Measurements from ENCODE around the gene EGLN1.

Gene EGLN1

DNA sequence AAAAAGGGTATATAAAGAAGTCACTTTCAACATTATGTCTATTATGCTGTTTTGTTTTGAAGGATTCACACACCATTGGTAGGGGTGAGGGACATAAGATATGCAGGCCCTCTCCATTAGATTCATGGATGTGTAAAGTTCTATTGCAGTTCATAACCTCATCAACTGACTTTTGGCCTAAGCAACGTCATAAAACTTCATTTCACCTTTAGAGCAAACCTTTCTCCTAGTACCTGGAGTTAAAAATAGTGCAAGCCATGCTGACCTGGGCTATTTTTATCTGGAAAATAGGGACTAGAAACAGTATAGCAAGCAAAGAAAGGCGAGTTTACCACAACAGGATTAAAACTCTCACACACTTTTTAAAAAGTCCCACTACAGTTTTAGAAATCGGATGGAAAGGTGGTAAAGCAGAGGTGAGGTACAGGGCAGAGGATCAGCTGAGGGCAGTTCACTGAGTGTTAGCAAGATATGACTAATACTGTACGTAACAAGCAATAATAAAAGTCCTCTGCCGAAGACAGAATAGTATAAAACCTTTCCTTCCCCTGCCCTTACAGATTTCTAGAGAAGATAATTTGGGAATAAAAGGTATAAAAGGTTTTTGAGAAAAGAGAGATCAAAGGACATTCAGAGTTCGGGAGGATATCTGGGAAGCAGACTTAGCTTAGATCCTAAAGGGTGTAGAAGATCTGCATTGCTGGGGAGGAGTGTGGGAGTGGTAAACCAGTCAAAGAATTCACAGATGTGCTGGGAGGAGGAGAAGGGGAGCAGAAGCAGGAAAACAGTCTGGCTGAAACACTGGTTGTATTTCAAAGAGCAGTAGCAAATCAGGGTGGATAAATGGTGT is 14.3 kb downstream of the EGLN1 start:
- peak overlapping the region; percentile 1 to 47 for H3K27ac ChIP-seq
- TF ChIP-seq, protein P1, sequence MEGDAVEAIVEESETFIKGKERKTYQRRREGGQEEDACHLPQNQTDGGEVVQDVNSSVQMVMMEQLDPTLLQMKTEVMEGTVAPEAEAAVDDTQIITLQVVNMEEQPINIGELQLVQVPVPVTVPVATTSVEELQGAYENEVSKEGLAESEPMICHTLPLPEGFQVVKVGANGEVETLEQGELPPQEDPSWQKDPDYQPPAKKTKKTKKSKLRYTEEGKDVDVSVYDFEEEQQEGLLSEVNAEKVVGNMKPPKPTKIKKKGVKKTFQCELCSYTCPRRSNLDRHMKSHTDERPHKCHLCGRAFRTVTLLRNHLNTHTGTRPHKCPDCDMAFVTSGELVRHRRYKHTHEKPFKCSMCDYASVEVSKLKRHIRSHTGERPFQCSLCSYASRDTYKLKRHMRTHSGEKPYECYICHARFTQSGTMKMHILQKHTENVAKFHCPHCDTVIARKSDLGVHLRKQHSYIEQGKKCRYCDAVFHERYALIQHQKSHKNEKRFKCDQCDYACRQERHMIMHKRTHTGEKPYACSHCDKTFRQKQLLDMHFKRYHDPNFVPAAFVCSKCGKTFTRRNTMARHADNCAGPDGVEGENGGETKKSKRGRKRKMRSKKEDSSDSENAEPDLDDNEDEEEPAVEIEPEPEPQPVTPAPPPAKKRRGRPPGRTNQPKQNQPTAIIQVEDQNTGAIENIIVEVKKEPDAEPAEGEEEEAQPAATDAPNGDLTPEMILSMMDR (IDR thresholded peaks at IDR 0.05) = no peak
- DNase-seq (ENCODE audit: low spot score) = no peak

DNA sequence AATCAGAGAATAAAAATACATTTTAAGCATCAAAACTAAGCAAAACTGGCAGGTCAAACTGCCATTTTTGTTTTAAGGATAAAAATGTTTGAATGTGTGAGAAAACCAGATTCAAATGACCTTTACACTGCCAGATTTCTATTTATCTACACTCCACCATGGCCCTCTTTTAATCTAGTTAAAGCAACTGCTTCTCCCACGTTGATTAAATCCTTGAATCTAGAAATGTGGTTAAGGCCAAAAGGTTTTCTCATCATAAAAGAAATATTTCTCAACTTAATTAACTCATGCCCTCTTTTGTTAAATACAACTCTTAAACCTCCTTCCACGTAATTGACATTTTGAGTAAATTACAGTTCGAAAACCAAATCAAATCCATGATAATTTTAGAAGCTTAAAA is 15.0 kb downstream of the EGLN1 start:
- TF ChIP-seq, protein P1 (IDR thresholded peaks at IDR 0.05) = no peak
- peak overlapping the region in 1 of 2 donors; percentile 66 for H3K27ac ChIP-seq

More for the DNA sequence above, 14.3 kb downstream of the EGLN1 start:
- no peak overlapping the region for H3K4me3 ChIP-seq

DNA sequence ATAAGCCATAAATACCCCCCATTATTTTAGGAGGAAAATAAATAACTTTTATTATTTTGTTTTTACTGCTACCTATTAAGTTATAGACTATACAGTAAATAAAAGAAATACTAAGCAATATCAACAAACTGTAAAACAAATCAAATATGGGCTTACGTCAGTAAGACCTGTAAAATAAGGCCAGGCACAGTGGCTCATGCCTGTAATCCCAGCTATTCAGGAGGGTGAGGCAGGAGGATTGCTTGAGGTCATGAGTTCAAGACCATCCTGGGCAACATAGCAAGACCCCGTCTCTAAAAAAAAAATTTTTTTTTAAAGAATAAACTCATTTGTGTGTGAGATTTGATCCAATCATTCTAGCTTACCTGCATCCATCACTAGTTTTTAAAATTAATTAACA is 17.8 kb downstream of the EGLN1 start:
- TF ChIP-seq, protein P1 (IDR thresholded peaks at IDR 0.05) = no peak
- Histone ChIP-seq H3K27ac (no peak overlapping the region), H3K4me3 (no peak overlapping the region)
- DNase-seq (ENCODE audit: low spot score) = no peak

More for the DNA sequence above, 15.0 kb downstream of the EGLN1 start:
- DNase-seq (ENCODE audit: low spot score) = no peak
- no peak overlapping the region for H3K4me3 ChIP-seq

DNA sequence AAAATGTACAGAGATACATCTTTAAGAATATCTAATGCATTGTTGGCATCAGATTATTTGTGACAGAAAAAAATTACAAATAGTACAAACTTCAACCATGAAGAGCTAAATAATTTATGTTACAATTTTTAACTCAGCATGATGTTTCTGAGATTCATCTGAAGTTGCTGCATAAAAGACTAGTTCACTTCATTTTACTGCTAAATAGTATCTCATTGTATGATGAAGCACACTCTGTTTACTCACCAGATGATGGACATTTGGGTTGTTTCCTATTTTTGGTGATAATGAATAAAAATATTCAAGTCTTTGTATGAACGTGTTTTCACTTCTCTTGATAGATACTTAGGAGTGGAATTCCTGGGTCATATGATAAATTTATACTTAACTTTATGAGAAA is 20.6 kb downstream of the EGLN1 start:
- DNase-seq (ENCODE audit: low spot score) = no peak
- no peak overlapping the region for H3K4me3 ChIP-seq
- H3K27ac ChIP-seq = no peak overlapping the region
- TF ChIP-seq, protein P1 (IDR thresholded peaks at IDR 0.05) = no peak

DNA sequence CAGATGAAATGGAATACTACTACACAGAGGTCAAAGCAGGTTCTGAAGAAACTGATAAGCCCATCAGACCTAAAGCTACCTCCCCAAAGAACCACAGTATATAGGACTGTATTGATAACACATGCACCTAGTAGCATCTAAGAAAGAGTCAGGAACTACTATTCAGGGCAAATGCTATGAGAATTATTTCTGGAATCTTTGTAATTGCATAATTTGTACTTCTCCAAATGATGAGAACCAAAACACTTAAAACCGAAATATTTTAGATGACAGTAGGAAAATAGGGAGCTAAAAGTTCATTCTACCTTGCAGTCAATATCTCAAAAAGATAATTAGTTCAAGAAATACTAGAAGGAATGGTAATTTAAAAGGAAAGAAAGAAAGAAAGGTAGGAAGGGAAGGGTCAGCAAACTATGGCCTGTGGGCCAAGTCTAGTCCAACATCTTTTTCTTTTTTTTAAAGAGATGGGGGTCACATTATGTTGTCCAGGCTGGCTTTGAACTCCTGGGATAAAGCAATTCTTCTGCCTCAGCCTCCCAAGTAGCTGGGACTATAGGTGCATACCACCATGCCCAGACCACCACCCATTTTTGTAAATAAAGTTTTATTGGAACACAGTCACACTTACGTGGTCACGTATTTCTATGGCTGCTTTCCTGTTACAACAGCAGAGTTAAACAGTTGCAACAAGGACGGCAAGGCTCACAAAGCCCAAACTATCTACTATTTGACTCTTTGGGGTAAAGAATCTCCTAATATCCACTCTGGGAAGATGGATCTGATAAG is 24.0 kb downstream of the EGLN1 start:
- no peak for DNase-seq (ENCODE audit: low spot score)
- Histone ChIP-seq H3K27ac (no peak overlapping the region), H3K4me3 (no peak overlapping the region)
- TF ChIP-seq, protein P1 (IDR thresholded peaks at IDR 0.05) = no peak

DNA sequence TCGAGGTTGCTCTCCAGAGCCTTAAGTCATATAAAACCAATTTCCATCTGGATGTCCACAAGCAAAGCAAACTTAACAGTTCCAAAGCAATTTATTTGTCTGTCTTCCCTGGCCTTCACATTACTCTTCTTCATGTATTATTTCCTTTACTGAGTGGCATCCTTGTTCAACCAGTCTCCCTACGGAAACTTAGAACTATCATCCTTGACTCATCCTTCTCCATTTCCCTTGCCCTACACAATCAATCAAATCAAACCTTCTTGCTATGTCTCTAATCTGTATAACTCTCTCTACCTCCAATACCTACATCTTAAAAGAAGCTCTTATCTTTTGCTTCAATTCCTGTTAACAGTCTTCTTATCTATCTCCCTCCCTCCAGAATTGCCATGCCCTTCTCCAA is 25.4 kb downstream of the EGLN1 start:
- H3K4me3 ChIP-seq = no peak overlapping the region
- H3K27ac ChIP-seq = peak overlapping the region in 1 of 2 donors; percentile 20
- no peak for DNase-seq (ENCODE audit: low spot score)
- TF ChIP-seq, protein P1 (IDR thresholded peaks at IDR 0.05) = no peak

Measured in coronary artery (tissue), 2 donors.